GM13976 (cell line): ENCODE measurements around the gene PDCD2L.
"Not testable (repeated sequence)": the region's sequence is repeated elsewhere in the genome, so short reads cannot be mapped to it uniquely, and the experiment has no call there.

Source experiments
- DNase-seq: peaks from one replicate; pipeline ENCODE4 v3.0.0; 2012; ENCODE audit warnings: low spot score
- in situ Hi-C: fragments of 300-500 bp; cut with MboI; formaldehyde crosslinking; loops from one replicate; pipeline ENCODE4 v1.12.0; 2022; ENCODE audit warnings: low sequenced_read_pairs, mixed read lengths, inconsistent platforms; ENCODE audit not compliant: unreplicated experiment
- TF ChIP-seq, protein P1 (sequence below): IDR thresholded peaks from 2 replicates; pipeline ENCODE4 v1.5.1; 2012; ENCODE audit warnings: borderline replicate concordance, mild to moderate bottlenecking; ENCODE audit not compliant: insufficient read depth; ENCODE audit errors: extremely low read depth, missing control alignments, control extremely low read depth

Gene PDCD2L

GRCh38 chr19:34452723-34453122, 48.5 kb downstream of the PDCD2L start:
- TF ChIP-seq, protein P1, sequence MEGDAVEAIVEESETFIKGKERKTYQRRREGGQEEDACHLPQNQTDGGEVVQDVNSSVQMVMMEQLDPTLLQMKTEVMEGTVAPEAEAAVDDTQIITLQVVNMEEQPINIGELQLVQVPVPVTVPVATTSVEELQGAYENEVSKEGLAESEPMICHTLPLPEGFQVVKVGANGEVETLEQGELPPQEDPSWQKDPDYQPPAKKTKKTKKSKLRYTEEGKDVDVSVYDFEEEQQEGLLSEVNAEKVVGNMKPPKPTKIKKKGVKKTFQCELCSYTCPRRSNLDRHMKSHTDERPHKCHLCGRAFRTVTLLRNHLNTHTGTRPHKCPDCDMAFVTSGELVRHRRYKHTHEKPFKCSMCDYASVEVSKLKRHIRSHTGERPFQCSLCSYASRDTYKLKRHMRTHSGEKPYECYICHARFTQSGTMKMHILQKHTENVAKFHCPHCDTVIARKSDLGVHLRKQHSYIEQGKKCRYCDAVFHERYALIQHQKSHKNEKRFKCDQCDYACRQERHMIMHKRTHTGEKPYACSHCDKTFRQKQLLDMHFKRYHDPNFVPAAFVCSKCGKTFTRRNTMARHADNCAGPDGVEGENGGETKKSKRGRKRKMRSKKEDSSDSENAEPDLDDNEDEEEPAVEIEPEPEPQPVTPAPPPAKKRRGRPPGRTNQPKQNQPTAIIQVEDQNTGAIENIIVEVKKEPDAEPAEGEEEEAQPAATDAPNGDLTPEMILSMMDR, result no peak
- DNase-seq, result no peak
- in situ Hi-C loops, result no loop called here

DNA sequence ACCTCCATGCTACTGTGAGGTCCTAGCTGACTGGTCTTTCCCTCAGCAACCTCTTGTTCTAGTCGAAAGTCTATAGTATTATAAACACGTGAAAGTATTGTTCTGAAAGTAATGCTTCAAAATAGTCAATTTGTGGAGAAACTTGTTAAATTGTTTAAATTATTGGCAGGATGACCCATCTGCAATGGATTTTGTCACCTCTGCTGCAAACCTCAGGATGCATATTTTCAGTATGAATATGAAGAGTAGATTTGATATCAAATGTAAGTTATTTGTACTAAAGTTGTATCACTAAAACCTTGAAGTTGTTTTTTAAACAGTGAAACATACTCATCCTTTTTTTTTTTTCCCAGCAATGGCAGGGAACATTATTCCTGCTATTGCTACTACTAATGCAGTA, 49.9 kb downstream of the PDCD2L start:
- DNase-seq, result no peak
- TF ChIP-seq, protein P1, result no peak
- in situ Hi-C loops, result no loop called here

DNA sequence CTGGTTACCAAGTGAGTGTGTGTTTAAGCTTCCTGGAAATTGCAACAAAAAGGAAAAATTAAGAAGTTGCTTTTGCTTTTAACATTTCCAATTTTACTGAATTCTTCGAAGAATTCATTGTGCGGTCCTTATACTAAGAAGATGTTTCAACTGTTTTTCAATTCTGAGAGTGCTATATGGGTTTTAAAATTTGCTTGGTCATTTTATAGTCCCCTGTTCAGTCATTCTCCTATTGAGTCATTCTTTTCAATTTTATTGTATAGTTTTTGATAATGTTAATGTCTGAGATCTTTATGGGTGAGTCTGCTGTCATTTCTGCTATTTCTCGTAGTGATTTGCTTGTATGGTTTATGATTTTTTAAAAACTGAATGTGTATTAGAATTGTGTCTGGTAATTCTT, 50.5 kb downstream of the PDCD2L start:
- no peak for DNase-seq
- in situ Hi-C loops, result no loop called here
- TF ChIP-seq, protein P1, result no peak

DNA sequence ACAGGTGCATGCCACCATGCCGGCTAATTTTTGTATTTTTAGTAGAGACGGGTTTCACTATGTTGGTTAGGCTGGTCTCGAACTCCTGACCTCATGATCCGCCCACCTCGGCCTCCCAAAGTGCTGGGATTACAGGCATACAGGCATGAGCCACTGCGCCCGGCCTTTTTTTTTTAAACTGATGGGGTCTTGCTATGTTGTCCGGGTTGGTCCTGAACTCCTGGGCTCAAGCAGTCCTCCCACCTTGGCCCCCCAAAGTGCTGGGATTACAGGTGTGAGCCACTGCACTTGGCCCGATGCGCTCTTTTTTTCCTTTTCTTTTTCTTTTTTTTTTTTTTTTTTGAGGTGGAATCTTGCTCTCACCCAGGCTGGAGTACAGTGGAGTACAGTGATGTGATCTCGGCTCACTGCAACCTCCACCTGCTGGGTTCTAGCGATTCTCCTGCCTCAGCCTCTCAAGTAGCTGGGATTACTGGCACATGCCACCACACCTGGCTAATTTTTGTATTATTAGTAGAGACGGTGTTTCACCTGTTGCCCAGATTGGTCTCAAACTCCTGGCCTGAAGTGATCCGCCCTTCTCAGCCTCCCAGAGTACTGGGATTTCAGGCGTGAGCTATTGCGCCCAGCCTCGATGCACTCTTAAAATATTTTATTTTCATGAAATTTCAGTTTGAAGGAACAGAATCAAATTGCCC, 51.7 kb downstream of the PDCD2L start:
- DNase-seq, in situ Hi-C loops: not testable (repeated sequence)

DNA sequence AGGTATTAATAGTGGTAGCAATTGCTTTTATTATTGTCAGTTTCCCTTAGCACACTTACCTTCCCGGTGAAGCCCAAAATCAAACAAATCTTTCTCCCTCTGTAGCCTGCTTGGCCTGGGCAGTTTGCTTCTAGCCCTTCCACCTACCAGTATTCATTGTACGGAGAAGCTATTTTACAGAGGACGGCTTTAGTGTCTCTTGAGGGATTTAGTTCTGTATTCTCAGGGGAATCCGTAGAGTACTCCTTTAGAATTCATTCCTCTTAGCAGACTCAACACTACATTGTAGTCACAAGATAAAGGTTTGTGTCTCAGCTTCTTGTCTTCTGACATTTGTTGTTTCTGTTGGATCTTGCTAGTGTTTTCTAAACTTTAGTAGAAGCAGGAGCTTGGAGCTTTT, 53.2 kb downstream of the PDCD2L start:
- in situ Hi-C loops, result no loop called here
- TF ChIP-seq, protein P1, result no peak
- no peak for DNase-seq

DNA sequence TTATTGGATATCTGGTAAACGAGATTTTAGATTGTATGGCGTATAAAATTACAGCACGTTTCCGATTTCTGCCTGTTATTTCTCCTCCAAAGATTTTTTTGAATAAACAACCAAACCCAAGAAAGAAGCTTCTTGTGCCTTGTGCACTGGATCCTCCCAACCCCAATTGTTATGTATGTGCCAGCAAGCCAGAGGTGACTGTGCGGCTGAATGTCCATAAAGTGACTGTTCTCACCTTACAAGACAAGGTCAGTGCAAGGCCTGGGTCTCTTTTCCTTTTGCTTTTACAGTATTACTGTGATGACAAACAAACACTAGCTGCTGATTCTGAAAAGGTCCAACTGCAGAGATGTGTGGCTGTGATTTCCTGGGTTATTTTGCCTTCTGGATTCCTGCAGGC, 54.5 kb downstream of the PDCD2L start:
- in situ Hi-C loops, result no loop called here
- no peak for DNase-seq
- TF ChIP-seq, protein P1, result no peak

GRCh38 chr19:34459614-34460013, 55.4 kb downstream of the PDCD2L start:
- DNase-seq, result no peak
- in situ Hi-C loops, result no loop called here
- TF ChIP-seq, protein P1, result no peak
